GM12801 (cell line): ENCODE data around the gene DDI2.

ENCODE experiments used
- CTCF ChIP-seq: IDR thresholded peaks from one replicate; pipeline ENCODE4 v1.5.1; 2011; ENCODE audit warnings: control low read depth; ENCODE audit not compliant: insufficient read length; ENCODE audit errors: extremely low read depth

DDI2 gene

DNA sequence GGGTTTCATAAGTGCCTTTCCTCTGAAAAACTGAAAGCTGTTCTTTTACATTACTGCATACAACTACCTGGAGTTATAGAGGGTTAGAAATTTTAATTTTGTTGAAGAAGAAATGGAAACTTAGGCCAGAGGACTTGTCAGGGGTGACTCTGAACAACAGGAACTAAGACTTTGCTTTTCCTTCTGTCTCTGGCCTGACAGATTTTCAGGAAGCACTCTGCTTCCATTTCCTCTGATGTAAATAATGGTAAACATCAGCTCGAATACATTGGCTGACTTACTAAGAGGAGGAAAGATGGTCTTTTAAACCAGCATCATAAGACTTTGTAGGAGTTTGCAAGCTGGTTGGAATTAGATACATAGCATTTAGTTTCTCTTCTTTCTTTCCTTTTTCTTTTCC lies 39.8 kb downstream of the DDI2 start:
- TF ChIP-seq CTCF, result no peak

DNA sequence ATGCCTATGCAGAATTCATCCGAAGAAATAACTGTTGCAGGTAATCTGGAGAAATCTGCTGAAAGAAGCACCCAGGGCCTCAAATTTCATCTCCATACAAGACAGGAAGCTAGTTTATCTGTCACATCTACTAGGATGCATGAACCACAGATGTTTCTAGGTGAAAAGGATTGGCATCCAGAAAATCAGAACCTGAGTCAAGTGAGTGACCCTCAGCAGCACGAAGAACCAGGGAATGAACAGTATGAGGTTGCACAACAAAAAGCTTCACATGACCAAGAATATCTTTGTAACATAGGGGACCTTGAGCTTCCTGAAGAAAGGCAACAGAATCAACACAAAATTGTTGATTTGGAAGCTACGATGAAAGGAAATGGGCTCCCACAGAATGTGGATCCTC lies 42.9 kb downstream of the DDI2 start:
- TF ChIP-seq CTCF, result no peak

- no peak for TF ChIP-seq CTCF
Measured at GRCh38 chr1:15662477-15662876, 45.2 kb downstream of the DDI2 start.

DNA sequence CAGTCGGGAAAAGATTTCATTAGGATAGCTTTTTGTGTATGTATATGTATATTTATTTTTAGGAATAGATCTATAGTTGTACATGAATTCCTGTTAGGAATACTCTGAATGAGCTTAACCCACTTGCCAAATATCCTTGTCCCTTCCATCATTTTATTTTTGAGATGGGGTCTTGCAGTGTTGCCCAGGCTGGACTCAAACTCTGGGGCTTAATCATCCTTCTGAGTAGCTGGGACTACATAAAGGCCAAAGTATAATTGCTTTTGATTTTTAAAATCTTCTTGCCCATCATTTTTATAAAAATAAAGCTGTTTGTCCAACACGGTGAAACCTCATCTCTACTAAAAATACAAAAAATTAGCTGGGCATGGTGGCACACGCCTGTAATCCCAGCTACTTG lies 46.7 kb downstream of the DDI2 start:
- no peak for TF ChIP-seq CTCF

- no peak for TF ChIP-seq CTCF
Measured at GRCh38 chr1:15667362-15667761, 50.1 kb downstream of the DDI2 start.

DNA sequence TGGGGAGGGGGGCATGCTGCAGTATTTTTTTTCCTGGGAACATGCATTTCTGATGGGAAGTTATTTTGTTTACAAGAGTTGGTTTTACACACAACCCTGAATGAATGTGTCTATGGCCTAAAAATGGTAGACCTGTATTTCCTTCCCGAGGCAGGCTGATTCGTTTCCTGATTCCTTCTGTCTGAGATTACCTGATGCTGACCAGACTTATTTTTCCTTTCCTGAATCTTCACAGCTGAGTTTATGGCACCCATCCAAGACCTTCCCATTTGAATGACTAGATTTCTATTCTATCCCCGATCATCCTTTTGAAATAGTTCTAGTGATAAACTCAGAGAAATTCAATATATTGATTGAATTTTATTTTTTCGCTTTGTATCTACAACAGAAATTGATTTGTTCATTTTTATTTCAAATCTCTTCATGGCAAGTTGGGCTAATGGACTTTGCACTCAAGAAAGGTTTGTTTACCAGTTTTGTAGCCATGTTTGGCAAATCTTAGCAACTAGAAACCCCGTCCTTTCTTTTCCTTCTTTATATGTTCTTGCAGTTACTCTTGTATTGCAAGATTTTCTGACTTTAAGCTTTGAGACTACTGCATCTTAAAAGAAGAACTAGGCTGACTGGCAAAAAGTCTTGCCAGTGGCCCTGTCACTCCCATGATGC lies 51.0 kb downstream of the DDI2 start:
- no peak for TF ChIP-seq CTCF

DNA sequence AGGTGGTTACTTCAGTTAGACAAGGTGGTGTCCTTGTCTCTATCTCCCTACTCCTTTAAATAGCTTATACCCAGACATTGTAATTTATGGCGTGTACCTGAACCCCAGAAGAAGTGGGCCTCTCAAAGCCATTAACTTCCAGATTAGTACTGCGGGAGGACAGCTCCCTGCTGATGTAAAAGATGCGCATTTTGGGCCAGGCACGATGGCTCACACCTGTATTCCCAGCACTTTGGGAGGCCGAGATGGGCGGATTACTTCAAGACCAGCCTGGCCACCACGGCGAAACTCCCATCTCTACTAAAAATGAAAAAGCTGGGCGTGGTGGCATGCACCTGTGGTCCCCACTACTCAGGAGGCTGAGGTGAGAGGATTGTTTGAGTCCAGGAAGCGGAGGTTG lies 51.8 kb downstream of the DDI2 start:
- TF ChIP-seq CTCF, result no peak

DNA sequence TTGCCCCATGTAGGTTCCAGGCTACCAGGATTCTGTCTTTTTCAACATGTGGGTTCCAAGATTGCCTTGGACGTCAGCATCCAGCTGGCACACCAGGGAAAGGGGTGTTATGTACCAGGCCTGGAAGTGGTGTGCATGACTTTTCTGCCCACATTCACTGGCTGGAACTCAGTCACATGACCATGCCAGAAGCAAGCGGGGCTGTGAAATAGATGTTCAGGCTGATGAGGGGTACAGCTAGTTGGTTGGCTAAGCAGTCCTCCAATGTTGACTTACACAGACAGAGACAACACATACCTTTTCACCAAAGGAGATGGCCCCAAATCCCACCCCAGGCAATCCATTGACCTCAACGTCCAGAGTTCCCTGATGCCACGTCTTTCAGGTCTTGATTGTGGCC lies 52.6 kb downstream of the DDI2 start:
- TF ChIP-seq CTCF, result no peak
